ENCODE measurements around the gene DISP1.

GRCh38 chr1:222815440-222815765 is 564 bp downstream of the DISP1 start:
- TF ChIP-seq EZH2 (IDR thresholded peaks at IDR 0.05; ENCODE audit: insufficient read depth, poor library complexity, severe bottlenecking) (no peak), EZH2phosphoT487 (IDR thresholded peaks at IDR 0.05; ENCODE audit: insufficient read depth, low read depth) (no peak)

Measured in GM23248 (cell line).